ENCODE measurements around the gene TMEM273.

The TMEM273 gene

DNA sequence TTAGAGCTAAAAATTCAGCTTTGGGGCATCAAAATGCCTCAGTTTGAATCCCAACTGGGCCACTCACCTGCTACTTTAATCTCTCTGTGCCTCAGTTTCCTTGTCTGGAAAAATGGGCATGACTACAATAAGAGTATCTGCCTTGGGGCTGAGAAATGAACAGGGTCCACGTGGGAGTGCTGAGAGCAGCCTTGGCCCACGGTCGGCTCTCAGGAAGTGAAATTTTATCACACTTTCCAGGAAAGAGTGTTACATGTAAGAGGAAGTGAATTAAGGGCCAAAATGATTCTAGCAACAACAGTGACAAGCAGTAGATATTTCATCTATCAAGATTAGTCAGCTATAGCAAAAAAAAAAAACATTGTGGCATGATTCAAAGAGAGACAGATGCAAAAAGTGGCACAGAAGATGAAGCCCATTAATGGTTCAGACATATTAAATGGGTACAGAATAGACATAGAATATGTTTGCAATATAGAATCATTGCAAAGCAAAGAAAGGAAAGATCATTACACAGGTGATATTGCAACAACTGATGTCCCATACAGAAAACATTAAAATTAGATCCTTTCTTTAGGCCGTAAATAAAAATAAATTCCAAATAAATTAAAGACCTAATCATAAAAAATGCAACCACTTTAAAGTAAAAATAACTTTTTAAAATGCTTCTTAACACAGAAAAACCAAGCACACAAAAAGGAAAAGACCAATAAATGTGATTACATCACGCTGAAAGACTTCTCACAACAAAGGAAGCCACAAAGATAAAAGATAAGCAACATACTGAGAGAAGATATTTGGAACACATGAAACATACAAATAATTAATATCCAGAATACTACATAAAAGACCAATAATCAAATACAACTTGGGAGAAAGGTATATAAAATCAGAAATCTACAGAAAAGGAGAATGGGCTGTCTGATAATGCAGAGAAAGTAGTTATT is 4.3 kb downstream of the TMEM273 start:
- Histone ChIP-seq H3K27me3 (ENCODE audit: insufficient read depth, low read depth, severe bottlenecking) (peaks cover 16% of the 10 kb centered on the region), H3K9me3 (ENCODE audit: severe bottlenecking) (no peaks in the 10 kb centered on the region), H3K4me3 (ENCODE audit: low read depth, low read length) (no peak overlapping the region), H3K36me3 (no peaks in the 10 kb centered on the region), H3K27ac (no peak overlapping the region)
- TF ChIP-seq, protein P1, sequence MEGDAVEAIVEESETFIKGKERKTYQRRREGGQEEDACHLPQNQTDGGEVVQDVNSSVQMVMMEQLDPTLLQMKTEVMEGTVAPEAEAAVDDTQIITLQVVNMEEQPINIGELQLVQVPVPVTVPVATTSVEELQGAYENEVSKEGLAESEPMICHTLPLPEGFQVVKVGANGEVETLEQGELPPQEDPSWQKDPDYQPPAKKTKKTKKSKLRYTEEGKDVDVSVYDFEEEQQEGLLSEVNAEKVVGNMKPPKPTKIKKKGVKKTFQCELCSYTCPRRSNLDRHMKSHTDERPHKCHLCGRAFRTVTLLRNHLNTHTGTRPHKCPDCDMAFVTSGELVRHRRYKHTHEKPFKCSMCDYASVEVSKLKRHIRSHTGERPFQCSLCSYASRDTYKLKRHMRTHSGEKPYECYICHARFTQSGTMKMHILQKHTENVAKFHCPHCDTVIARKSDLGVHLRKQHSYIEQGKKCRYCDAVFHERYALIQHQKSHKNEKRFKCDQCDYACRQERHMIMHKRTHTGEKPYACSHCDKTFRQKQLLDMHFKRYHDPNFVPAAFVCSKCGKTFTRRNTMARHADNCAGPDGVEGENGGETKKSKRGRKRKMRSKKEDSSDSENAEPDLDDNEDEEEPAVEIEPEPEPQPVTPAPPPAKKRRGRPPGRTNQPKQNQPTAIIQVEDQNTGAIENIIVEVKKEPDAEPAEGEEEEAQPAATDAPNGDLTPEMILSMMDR (IDR thresholded peaks at IDR 0.05; ENCODE audit: low read depth, low read length): no peak
- DNase-seq: no peak

GRCh38 chr10:49182776-49183175 is 5.4 kb downstream of the TMEM273 start:
- Histone ChIP-seq H3K36me3 (no peaks in the 10 kb centered on the region), H3K9me3 (ENCODE audit: severe bottlenecking) (no peaks in the 10 kb centered on the region), H3K27ac (no peak overlapping the region), H3K27me3 (ENCODE audit: insufficient read depth, low read depth, severe bottlenecking) (peaks cover 12% of the 10 kb centered on the region), H3K4me3 (ENCODE audit: low read depth, low read length) (no peak overlapping the region)
- TF ChIP-seq, protein P1 (IDR thresholded peaks at IDR 0.05; ENCODE audit: low read depth, low read length): no peak
- no peak for DNase-seq

DNA sequence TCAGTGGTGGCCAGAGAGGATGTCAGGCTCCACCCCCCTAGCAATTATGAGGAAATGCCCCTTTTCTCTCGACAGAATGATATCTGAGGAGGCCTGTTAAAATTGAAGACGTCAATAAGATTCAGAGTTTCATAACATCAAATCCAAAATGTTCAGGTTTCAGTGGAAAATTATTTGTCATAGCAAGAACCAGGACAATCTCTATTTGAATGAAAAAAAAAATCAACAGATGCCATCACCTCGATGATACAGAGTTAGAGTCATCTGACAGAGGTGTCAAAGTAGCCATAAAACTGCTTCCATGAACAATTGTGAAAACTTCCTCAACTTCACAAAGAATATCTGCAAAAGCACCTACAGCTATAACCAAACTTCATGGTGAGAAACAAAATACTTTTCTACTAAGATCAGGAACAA is 7.7 kb downstream of the TMEM273 start:
- Histone ChIP-seq H3K4me3 (ENCODE audit: low read depth, low read length) (no peak overlapping the region), H3K27me3 (ENCODE audit: insufficient read depth, low read depth, severe bottlenecking) (peaks cover 6% of the 10 kb centered on the region), H3K27ac (no peak overlapping the region), H3K36me3 (no peaks in the 10 kb centered on the region), H3K9me3 (ENCODE audit: severe bottlenecking) (no peaks in the 10 kb centered on the region)
- TF ChIP-seq, protein P1 (IDR thresholded peaks at IDR 0.05; ENCODE audit: low read depth, low read length): no peak
- DNase-seq: no peak

- Histone ChIP-seq H3K4me3 (ENCODE audit: low read depth, low read length) (no peak overlapping the region), H3K27ac (no peak overlapping the region), H3K36me3 (no peaks in the 10 kb centered on the region), H3K27me3 (ENCODE audit: insufficient read depth, low read depth, severe bottlenecking) (peaks cover 7% of the 10 kb centered on the region), H3K9me3 (ENCODE audit: severe bottlenecking) (no peaks in the 10 kb centered on the region)
- TF ChIP-seq, protein P1 (IDR thresholded peaks at IDR 0.05; ENCODE audit: low read depth, low read length): no peak
- DNase-seq: no peak
These were observed 8.3 kb downstream of the TMEM273 start for GRCh38 chr10:49179699-49180443.

DNA sequence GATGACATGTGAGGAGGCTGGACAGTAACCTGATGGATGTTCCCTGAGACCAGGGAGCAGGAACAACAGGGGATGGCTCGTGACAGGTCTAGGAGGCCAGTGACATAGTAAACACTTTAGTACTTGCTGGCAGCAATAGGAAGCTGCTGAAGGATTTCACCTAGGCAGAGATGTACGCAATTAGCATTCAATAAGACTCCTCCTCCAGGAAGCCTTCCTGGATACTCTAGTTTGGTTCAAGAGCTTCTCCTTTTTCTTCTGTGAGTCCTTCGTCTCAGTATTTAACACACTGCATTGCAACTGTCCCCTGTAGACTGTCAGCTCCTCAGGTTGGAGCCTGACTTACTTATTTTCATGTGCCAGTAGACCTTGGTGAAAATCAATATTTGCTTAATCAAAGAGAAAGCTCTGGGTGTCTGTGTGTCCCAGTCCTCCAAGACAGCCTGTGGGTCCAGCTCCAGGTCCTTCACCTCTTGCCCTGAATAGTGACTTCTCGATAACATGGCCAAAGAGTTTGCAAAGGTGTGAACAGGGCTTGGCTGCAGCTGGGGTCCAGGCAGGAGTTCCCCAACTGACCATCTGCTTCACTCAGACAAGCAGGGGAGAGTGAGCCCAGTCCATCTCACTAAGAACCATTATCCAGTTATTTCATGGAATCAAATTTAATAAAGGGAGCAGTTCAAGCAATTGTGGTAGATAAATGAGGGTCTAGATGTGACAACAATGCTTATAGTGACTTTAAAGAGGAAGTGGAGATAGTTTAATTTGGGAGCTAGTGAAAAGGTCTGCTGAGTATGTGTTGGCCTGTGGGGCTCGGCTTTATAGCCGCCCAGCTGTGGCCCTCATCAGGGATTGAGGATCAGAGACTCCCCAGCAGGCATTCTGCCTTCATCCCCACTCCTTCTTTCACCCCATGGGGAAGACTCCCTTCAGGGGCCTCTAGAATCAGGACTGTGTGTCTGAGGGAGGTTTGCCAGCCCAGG is 9.4 kb downstream of the TMEM273 start:
- H3K9me3 ChIP-seq (ENCODE audit: severe bottlenecking): no peaks in the 10 kb centered on the region
- TF ChIP-seq, protein P1 (IDR thresholded peaks at IDR 0.05; ENCODE audit: low read depth, low read length): no peak
- no peak overlapping the region for H3K27ac ChIP-seq
- no peak overlapping the region for H3K4me3 ChIP-seq (ENCODE audit: low read depth, low read length)
- H3K27me3 ChIP-seq (ENCODE audit: insufficient read depth, low read depth, severe bottlenecking): peaks cover 14% of the 10 kb centered on the region
- no peak for DNase-seq
- H3K36me3 ChIP-seq: no peaks in the 10 kb centered on the region

Data from WERI-Rb-1 (cell line).